SIG-M5 treated with dmso at 0.1 percent for 504 hours (cell line): ENCODE measurements around the gene ARHGAP32.
"Not testable (repeated sequence)": the region's sequence is repeated elsewhere in the genome, so short reads cannot be mapped to it uniquely, and the experiment has no call there.

Experiments
- DNase-seq: peaks from one replicate; lab custom pipeline; 2025; ENCODE audit not compliant: unreplicated experiment; lab: John Stamatoyannopoulos, UW

The ARHGAP32 gene

DNA sequence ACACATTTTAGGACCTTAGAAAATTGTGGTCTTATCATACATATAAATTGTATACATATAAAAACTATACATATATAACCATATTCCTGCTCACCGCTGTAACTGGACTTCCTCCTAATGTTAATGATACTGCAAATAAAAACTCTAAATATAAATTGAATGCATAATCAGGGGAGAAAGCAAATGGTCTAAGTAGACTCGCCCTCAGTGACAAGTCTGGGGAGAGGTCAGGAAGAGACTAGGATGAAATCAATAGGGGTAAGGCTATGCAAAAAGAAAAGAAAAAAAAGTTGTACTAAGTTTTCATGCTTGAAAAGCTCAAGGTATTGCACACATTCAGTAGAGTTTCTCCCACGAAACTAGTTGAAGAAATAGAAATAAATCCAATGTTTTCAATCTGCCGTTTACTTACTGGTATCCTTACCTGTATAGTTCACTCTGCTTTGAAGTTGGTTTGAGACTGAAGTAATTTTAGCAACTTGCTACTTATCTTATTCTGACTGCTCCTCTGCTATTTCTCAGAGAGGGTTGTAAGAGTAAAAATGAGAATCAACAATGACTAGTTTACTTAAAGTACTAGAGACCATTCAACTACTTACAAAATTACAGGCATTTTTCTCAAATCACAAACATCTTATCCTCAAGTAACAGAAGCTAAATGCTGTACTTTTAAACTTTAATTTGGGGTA is 12.2 kb upstream of the ARHGAP32 start:
- DNase-seq, result no peak

DNA sequence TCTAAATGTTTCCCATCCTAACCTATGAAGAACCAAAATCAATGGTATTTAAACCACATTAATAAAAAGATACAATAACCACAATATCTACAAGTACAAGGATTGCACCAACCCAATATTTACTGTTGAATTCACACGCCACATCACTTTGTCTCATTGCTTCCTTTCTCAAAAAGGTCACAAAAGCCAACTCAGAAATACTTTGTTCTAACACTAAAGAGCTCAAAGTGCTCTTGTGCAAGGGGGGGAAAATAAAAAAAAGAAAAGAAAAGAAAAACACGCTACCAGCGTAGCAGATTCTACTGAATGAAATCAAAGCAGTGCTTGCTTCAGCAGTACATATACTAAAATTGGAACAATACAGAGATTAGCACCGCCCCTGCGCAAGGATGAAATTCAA is 10.5 kb upstream of the ARHGAP32 start:
- DNase-seq, result no peak

DNA sequence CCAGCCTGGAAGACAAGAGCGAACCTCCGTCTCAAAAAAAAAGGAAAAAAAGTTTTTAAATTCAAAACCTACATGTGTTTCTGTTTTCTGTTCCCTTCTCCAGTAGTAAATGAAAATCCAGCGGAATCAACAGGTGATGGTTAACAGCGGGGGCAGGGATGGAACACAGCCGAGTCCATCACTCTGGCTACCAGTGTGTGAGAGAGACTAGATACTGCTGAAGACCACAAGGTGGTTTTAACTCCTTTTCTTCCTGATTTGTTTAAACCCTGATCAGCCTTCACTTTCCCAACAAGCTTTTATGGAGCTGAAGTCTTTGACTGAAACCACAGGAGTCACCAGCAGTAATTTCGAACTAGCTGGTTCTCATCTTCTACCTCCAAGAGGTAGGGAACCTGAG is 3.6 kb upstream of the ARHGAP32 start:
- DNase-seq, result no peak

DNA sequence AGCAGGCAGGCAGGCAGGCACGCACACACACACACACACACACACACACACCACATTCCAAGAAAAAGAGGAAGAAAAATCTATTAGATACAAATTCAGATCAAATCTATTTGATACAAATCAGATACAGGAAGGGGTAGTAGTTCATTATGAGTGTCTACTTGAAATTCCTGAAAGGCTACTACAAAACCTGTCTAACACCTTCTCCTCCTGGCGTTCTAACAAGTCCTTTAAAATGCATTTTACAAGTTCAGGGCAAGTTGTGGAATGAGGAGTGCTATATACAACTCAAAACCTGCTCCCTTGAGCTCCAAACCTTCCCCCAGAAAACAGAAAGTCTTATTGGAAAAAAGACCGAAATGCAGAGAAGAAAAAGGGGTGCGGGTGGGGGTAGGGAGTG is 476 bp downstream of the ARHGAP32 start:
- DNase-seq, result no peak

DNA sequence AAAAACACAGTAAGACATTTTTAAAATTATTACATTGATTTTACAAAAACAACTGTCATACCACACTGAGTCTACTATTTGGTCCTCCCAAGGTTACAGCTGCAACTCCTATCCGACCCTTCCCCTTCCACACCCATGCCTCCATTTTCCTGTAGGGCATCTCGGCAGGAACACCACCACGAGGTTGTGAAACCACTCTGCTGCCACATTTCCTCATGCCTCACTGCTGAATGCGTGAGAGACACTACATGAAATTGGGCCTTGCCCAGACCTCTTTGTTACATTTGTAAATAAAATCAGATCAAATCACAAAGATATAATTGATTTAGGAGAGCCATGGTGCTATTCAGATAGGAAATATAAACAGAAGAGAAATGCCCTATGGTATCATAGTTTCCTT is 2.0 kb downstream of the ARHGAP32 start:
- DNase-seq, result no peak

DNA sequence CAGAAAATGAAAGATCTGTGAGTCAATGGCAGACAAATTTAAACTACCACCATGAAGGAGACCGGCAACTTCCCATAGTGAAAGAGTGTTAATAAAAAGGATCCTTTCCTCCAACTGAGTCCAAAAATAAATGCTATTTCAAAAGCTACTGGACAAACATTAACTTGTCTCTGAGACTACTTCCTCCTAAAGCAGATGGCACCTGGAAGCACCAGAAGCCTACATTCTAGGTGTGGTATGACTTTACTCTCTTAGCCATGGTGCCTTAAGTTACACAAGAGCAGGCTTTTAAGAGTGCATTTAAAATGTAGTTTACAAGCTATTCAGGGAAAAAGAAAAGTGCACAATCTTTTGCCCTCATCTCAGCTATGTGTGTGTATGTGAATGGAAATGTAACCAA is 2.5 kb downstream of the ARHGAP32 start:
- no peak for DNase-seq

DNA sequence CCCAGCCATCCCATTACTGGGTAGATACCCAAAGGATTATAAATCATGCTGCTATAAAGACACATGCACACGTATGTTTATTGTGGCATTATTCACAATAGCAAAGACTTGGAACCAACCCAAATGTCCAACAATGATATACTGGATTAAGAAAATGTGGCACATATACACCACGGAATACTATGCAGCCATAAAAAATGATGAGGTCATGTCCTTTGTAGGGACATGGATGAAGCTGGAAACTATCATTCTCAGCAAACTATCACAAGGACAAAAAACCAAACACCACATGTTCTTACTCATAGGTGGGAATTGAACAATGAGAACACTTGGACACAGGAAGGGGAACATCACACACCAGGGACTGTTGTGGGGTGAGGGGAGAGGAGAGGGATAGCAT is 7.0 kb downstream of the ARHGAP32 start:
- DNase-seq, result not testable (repeated sequence)

DNA sequence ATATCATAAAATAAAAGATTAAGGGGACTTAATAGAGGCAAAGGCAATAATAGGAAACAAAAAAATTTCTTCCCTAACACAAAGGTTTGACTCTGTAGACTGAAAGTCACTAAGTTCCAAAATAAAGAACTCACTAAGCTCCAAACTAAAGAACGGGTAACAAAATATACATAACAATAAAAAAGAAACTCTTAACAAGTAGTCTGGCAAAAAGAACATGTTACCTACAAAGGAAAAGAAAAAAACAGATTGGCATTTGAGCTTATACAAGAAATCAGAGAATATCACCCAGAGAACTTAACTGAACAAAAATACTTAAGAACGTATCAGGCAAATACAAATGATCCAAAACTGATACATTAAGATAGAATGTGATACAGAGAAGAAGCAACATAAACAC is 7.5 kb downstream of the ARHGAP32 start:
- no peak for DNase-seq

DNA sequence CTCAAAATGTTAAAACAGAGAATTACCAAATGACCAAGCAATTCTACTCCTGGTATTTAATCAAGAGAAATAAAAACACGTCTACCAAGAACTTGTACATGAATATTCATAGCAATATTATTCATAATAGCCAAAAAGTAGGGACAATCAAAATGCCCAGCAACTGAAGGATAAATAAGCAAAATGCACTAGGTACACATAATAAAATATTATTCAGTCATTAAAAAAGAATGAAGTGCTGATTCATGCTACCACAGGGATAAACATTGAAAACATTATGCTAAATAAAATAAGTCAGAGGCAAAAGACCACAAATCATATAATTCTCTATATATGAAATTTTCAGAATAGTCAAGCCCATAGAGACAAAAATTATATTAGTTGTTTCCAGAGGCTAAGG is 24.8 kb downstream of the ARHGAP32 start:
- no peak for DNase-seq

DNA sequence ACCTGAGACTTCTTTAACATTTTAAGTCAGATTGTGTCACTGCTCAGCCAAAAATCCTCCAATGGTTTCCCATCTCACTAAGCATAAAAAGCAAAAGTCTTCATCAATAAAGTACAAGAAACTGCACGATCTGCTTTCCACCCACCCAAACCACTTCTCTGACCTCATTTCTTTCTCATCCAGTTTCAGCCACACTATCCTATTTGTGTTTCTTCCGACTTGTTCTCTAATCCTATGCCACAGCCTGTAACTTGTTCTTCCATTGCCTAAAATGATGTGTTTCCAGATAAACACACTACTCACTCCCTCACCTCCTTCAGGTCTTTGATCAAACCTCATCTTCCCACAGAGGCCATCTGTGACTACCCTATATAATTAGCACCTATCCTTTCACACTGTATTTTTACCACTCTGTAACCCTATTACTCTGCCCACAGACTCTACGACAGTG is 28.4 kb downstream of the ARHGAP32 start:
- DNase-seq, result no peak

DNA sequence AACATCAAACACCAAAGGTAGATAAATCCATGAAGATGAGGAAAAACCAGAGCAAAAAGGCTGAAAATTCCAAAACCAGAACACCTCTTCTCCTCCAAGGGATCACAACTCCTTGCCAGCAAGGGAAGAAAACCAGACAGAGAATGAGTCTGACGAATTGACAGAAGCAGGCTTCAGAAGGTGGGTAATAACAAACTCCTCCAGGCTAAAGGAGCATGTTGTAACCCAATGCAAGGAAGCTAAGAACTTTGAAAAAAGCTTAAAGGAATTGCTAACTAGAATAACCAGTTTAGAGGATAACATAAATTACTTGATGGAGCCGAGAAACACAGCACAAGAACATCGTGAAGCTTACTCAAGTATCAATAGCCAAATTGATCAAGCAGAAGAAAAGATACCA is 35.0 kb downstream of the ARHGAP32 start:
- DNase-seq, result not testable (repeated sequence)

DNA sequence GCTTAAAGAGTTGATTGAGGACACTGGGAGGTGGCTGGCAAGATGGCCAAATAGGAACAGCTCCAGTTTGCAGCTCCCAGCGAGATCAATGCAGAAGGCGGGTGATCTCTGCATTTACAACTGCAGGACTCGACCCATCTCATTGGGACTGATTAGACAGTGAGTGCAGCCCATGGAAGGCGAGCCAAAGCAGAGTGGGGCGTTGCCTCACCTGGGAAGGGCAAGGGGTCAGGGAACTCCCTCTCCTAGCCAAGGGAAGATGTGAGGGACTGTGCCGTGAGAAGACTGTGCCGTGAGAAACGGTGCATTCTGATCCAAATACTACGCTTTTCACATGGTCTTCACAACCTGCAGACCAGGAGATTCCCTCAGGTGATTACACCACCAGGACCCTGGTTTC is 36.4 kb downstream of the ARHGAP32 start:
- no peak for DNase-seq

DNA sequence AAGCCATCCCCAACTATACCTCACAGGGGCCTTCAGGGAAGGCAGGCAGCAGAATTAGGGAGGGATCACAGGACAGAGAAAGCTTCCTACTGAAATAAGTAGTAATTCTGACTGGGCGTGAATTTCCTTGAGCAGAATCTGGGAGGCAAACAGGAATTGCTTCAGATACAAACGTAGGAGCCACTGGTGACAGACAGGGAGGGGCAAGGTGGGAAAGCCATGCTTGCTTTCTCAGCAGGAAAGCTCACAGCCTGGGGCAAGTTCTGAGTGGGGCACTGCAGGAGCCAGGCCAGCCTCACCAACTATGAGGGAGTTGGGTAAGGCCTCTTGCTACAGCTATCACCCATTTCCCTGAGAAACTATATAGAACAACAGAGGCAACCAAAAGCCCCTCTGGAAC is 43.6 kb downstream of the ARHGAP32 start:
- no peak for DNase-seq

DNA sequence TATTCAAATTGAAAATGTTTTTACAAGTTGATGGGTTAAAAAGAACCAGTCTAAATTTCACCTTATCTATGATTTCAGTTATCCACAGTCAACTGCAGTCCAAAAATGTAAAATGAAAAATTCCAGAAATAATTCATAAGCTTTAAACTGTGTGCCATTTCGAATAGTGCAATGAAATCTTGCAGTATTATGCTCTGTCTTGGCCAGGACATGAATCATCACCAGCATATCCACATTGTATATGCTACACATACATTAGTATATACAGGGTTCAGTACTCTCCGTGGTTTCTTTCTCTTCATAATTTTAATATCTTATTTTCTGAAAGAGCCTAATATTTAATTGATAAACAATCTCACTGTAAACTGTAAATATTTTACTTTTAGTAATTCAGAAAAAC is 45.9 kb downstream of the ARHGAP32 start:
- DNase-seq, result no peak

DNA sequence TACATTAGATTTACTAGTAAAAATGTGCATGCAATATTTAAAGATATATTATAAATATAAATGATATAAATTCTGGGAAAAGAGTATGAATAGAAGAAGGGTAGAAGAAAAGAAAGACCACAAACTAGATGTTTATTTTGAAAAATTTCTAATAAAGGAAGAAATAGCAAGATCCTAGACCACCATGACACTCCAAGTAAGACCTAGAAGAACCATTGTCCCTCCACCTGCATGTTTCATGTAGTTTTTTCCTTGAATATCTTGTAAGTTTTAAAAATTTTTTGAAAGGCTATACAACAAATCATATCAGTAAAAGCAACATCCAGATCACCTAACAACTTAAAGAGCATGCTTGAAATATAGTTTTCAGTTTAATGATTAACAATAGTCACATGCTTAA is 46.8 kb downstream of the ARHGAP32 start:
- no peak for DNase-seq

DNA sequence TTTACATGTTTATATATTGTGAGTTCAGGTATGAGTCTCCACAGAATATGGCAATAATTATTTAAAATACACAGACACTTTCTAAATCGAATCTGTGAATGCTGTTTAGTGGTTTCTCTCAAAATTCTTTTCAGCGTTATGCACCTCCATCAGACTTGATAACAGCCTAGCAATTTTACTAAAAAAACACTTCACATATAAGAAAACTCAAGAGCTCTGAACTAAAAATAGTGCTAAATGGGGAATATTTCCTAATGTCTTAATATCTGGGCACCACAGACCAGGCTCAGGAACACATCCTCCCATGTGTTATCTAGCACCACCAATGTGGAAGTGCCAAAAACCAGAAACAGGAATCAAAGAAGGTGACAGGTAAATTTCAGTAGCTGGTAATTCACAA is 47.9 kb downstream of the ARHGAP32 start:
- no peak for DNase-seq

DNA sequence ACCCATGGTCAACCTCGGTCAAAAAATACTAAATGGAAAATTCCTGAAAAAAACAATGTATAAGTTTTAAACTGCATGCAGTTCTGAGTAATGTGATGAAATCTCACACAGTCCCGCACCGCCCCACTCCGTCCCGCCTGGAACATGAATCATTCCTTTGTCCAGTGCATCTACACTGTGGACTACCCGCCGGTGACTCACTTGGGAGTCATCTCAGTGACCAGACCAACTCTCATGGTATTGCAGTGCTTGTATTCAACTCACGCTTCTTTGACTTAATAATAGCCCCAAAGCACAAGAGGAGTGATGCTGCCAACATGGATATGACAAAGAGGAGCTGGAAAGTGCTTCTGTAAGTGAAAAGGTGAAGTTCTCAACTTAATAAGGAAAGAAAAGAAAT is 48.8 kb downstream of the ARHGAP32 start:
- peak; percentile 14 for DNase-seq

DNA sequence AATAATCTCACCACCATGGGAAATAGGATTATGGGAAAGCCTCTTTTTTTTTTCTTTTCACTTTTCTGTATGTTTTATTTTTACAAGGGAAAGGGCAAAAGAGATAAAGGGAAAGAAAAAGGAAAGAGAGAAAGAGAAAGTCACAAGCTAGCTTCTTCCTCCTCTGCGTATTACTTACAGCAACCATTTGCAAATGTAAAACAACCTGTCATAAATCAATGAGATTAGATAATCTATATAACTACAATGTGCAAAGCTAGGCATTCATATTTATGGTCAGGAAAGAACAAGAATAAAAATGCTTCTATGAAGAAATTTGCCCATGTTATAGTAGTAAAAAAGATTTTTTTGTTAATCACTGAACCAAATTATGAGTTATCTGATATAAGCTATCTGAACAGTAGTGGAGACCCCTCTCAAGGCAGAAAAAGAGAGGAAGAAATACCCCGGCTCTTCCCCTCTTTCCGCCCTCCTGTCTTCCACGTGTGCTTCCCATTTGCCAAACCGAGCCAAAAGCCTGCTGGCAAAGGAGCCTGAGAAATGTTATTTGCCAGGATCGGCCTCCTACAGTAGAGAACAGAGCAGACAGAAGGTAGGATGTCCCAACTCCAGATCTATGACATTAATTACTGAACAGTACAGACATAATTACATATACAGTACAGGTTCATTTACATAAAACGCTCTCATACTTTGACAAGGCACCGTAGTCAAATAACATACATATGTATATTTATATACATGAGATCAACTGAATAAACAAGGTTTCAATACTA is 50.2 kb downstream of the ARHGAP32 start:
- no peak for DNase-seq

DNA sequence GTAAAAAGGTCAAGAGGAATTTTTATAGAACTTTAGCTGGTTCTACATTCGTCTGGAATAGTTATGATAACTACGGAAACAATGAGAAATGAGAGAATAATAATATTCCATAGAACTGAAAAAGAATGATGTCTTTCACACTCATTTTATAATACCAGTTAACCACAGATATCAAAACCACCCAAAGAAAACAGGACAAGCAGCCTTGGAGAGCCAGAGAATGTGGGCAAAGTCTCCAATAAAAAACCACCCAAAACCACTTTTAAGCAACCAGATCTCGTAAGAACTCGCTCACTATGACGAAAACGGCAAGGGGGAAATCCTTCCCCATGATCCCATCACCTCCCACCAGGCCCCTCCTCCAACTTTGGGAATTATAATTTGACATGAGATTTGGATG is 60.8 kb downstream of the ARHGAP32 start:
- no peak for DNase-seq

DNA sequence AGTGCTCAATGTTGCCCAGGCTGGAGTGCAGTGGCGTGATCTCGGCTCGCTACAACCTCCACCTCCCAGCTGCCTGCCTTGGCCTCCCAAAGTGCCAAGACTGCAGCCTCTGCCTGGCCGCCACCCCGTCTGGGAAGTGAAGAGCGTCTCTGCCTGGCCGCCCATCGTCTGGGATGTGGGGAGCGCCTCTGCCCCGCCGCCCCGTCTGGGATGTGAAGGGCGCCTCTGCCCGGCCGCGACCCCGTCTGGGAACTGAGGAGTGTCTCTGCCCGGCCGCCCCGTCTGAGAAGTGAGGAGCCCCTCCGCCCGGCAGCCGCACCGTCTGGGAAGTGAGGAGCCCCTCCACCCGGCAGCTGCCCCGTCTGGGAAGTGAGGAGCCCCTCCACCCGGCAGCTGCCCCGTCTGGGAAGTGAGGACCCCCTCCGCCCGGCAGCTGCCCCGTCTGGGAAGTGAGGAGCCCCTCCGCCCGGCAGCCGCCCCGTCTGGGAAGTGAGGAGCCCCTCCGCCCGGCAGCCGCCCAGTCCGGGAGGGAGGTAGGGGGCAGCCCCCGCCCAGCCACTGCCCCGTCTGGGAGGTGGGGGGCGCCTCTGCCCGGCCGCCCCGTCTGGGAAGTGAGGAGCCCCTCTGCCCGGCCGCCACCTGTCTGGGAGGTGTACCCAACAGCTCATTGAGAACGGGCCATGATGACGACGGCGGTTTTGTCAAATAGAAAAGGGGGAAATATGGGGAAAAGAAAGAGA is 63.1 kb downstream of the ARHGAP32 start:
- DNase-seq, result not testable (repeated sequence)

DNA sequence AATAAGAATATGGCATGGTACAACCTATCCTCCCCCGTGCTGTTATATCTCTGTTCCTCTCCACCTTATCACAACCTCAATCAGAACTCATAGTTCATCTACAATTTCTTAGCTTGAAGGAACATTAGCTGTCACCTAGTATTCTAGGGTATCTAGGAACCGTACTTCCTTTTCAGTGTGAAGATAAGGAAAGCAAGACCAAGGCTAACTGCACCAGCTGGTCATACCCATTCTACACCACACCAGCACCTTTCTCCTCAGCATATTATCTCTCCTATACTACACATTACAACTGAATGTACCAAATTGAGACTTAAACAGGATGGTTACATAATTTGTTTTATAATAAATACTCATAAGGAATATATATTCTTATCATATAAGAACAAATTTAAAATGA is 73.1 kb downstream of the ARHGAP32 start:
- no peak for DNase-seq
